Activated CD4-positive, alpha-beta T cell treated with anti-CD3 and anti-CD28 coated beads, Interleukin-2, amount 10 ng/mL, durations not matched to agents 24 days and 14 days (primary cell): ENCODE measurements around the gene LDLRAD4. TPM values are rescaled to one million over a fixed set of nuclear protein-coding genes. Genes with fewer than 3 reads are reported as not detected.

ENCODE experiments used
- DNase-seq: peaks from one replicate; pipeline ENCODE4 v3.0.0; 2022
- H3K27ac Mint-ChIP-seq: one replicate; pipeline ENCODE4 v1.8.0; 2022; ENCODE audit warnings: mild to moderate bottlenecking, mixed read lengths
- H3K27me3 Mint-ChIP-seq: one replicate; pipeline ENCODE4 v1.8.0; 2022; ENCODE audit warnings: mixed read lengths
- H3K36me3 Mint-ChIP-seq: one replicate; pipeline ENCODE4 v1.8.0; 2022; ENCODE audit warnings: low read depth, mild to moderate bottlenecking, mixed read lengths
- H3K4me1 Mint-ChIP-seq: one replicate; pipeline ENCODE4 v1.8.0; 2021; ENCODE audit warnings: mixed read lengths
- H3K4me3 Mint-ChIP-seq: one replicate; pipeline ENCODE4 v1.8.0; 2022; ENCODE audit warnings: mild to moderate bottlenecking, moderate library complexity, mixed read lengths
- H3K9me3 Mint-ChIP-seq: one replicate; pipeline ENCODE4 v1.8.0; 2021; ENCODE audit warnings: mixed read lengths
- intact Hi-C: fragments of 100-400 bp; cut with micrococcal nuclease; formaldehyde crosslinking; loops from one replicate; pipeline ENCODE4 v1.15.1; 2023
- total RNA-seq: library from RNA; stranded (reverse); gene quantifications from 2 replicates; pipeline ENCODE4 v1.2.3, GENCODE V29; 2022

Gene LDLRAD4
- total RNA-seq, 1 donor from 2014 or later, result 36.5 TPM

GRCh38 chr18:13376841-13377351 lies 158.3 kb downstream of the LDLRAD4 start:
- Mint-ChIP-seq H3K9me3 (no peaks in the 10 kb centered on the region), H3K27ac (peak overlapping the region; percentile 93), H3K4me1 (peaks cover 70% of the 10 kb centered on the region), H3K27me3 (no peaks in the 10 kb centered on the region), H3K36me3 (peaks cover 2% of the 10 kb centered on the region), H3K4me3 (peak overlapping the region; percentile 74)
- peak; percentile 92 for DNase-seq
- intact Hi-C loops, result loop anchor here (1.0 to 5.0 kb wide), 7 partner anchors 61 to 386 kb away; partner anchors contain the start of gene CEP192

- H3K36me3 Mint-ChIP-seq, result peaks cover 2% of the 10 kb centered on the region
- H3K27me3 Mint-ChIP-seq, result no peaks in the 10 kb centered on the region
- peak; percentile 83 for DNase-seq
- peak overlapping the region; percentile 74 for H3K4me3 Mint-ChIP-seq
- H3K4me1 Mint-ChIP-seq, result peaks cover 70% of the 10 kb centered on the region
- no peaks in the 10 kb centered on the region for H3K9me3 Mint-ChIP-seq
- peak overlapping the region; percentile 93 for H3K27ac Mint-ChIP-seq
- intact Hi-C loops, result loop anchor here (1.0 to 5.0 kb wide), 6 partner anchors 61 to 387 kb away; partner anchors contain the start of gene CEP192
Measured at GRCh38 chr18:13377496-13377895, 158.9 kb downstream of the LDLRAD4 start.

DNA sequence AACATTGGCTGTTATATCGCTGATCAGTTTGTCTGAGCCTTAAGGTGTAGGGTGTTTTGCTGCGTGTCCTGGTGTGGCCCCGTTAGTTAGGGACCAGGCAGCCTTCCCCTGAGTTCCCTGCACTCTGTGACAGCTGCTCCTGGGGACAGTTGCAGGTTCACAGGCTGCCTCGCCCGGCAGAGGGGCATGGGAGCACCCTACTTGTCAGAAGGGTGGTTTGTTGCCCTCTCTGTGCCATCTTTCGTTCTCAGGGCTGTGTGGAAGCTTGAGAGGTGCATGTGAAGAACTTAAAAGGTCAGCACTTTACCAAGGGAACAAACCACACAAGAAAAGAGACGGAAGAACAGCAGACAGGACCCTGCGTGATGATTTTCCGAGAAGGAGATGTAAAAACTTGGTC lies 159.6 kb downstream of the LDLRAD4 start:
- DNase-seq, result peak; percentile 68
- Mint-ChIP-seq H3K36me3 (peaks cover 6% of the 10 kb centered on the region), H3K9me3 (no peaks in the 10 kb centered on the region), H3K4me1 (peaks cover 74% of the 10 kb centered on the region), H3K4me3 (peak overlapping the region; percentile 74), H3K27ac (peak overlapping the region; percentile 93), H3K27me3 (no peaks in the 10 kb centered on the region)
- intact Hi-C loops, result loop anchor here (5.0 kb wide), 1 partner anchor 199 kb away; no protein-coding TSS in a partner anchor

DNA sequence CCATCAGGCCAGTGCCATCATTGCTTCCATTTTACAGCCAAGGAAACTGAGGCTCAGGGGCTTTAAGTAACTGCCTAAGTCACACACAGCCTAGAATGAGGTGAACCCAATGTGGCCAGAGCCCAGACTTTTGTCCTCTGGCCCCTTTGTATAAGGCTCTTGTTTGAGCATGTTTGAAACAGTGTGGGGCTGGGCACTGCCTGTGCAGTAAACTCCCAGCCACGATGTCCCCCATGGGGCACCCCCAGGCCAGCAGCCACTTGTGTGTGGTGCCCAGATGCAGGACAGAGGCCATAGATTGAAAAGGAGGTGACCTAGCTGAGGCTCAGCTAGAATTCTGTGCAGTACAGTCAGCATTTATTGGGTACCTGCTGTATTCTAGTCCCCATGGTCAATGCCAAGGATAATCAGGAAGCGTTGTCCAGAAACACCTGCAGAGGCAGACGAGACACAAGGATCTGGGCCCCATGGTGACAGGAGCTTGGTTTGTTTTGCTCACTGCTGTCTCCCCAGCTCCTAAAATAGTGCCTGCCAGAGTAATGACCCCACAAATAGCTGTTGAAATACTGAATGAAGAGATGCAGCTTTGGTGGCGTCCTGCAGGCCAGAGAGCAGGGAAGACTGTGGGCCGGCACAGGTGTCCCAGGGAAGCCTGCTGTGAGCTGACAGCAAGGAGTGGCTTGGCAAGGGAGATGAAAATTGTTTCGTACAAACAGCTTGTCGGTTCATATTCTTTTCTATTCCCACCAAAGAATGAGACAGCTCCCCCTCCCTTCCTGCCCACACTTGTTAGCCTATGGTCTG lies 160.7 kb downstream of the LDLRAD4 start:
- H3K27ac Mint-ChIP-seq, result peak overlapping the region; percentile 93
- H3K4me3 Mint-ChIP-seq, result peak overlapping the region; percentile 74
- intact Hi-C loops, result loop anchor here (5.0 kb wide), 1 partner anchor 198 kb away; no protein-coding TSS in a partner anchor
- H3K27me3 Mint-ChIP-seq, result no peaks in the 10 kb centered on the region
- no peak for DNase-seq
- H3K9me3 Mint-ChIP-seq, result no peaks in the 10 kb centered on the region
- peaks cover 6% of the 10 kb centered on the region for H3K36me3 Mint-ChIP-seq
- peaks cover 72% of the 10 kb centered on the region for H3K4me1 Mint-ChIP-seq

GRCh38 chr18:13379930-13380690 lies 161.6 kb downstream of the LDLRAD4 start:
- intact Hi-C loops, result loop anchor here (5.0 kb wide), 2 partner anchors 122 to 197 kb away; no protein-coding TSS in a partner anchor
- Mint-ChIP-seq H3K4me1 (peaks cover 69% of the 10 kb centered on the region), H3K4me3 (no peak overlapping the region), H3K36me3 (peaks cover 6% of the 10 kb centered on the region), H3K27me3 (no peaks in the 10 kb centered on the region), H3K27ac (peak overlapping the region; percentile 20), H3K9me3 (peaks cover 3% of the 10 kb centered on the region)
- no peak for DNase-seq

DNA sequence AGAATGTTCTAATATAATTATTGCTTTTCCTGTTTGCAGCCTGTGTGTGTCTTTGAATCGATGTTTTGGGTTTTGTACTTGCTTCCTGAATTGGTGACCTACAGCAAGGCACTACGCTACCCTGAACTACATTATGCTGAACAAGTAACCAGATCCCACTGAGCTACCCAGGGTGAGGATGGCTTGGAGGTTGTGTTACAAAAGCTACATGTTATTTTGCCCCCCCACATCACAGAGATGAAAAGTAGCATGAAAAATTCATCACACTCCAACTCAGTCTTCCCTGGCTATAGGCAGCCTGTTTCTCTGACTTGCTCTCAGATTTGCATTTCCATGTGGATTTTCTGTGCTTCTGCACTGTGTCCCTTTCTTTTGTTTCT lies 162.1 kb downstream of the LDLRAD4 start:
- Mint-ChIP-seq H3K9me3 (peaks cover 3% of the 10 kb centered on the region), H3K4me1 (peaks cover 63% of the 10 kb centered on the region), H3K4me3 (no peak overlapping the region), H3K36me3 (peaks cover 6% of the 10 kb centered on the region), H3K27ac (no peak overlapping the region), H3K27me3 (no peaks in the 10 kb centered on the region)
- no peak for DNase-seq
- intact Hi-C loops, result loop anchor here (5.0 kb wide), 1 partner anchor 122 kb away; no protein-coding TSS in a partner anchor

- peak overlapping the region; percentile 96 for H3K27ac Mint-ChIP-seq
- H3K36me3 Mint-ChIP-seq, result peaks cover 6% of the 10 kb centered on the region
- H3K4me3 Mint-ChIP-seq, result peak overlapping the region; percentile 72
- intact Hi-C loops, result loop anchor here (5.0 kb wide), 1 partner anchor 121 kb away; no protein-coding TSS in a partner anchor
- peaks cover 56% of the 10 kb centered on the region for H3K4me1 Mint-ChIP-seq
- no peak for DNase-seq
- H3K9me3 Mint-ChIP-seq, result peaks cover 3% of the 10 kb centered on the region
- H3K27me3 Mint-ChIP-seq, result no peaks in the 10 kb centered on the region
Measured at GRCh38 chr18:13381331-13381730, 162.8 kb downstream of the LDLRAD4 start.

DNA sequence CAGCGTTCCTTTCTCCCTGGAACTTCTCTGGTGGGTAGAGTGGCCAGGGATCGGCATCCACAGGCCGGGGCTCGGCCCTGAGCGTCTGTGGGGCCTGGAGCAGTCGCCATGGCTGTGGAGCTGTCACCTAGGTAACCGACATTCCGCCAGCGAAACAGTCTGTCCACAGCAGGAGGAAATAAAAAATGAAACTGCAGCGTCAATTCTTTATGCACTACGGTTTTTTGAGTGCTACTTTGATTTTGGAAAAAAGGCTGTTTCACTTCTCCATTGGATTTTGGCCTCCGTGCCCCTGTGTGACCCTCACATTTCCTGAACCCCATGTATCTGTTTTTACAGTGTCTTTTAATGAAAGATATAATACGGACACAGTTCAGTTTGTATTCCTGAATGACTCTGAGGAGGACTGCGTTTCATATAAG lies 163.4 kb downstream of the LDLRAD4 start:
- Mint-ChIP-seq H3K9me3 (peaks cover 3% of the 10 kb centered on the region), H3K4me1 (peaks cover 52% of the 10 kb centered on the region), H3K4me3 (peak overlapping the region; percentile 72), H3K27me3 (no peaks in the 10 kb centered on the region), H3K36me3 (peaks cover 6% of the 10 kb centered on the region), H3K27ac (peak overlapping the region; percentile 96)
- DNase-seq, result peak; percentile 87
- intact Hi-C loops, result loop anchor here (1.0 to 5.0 kb wide), 3 partner anchors 56 to 166 kb away; no protein-coding TSS in a partner anchor

DNA sequence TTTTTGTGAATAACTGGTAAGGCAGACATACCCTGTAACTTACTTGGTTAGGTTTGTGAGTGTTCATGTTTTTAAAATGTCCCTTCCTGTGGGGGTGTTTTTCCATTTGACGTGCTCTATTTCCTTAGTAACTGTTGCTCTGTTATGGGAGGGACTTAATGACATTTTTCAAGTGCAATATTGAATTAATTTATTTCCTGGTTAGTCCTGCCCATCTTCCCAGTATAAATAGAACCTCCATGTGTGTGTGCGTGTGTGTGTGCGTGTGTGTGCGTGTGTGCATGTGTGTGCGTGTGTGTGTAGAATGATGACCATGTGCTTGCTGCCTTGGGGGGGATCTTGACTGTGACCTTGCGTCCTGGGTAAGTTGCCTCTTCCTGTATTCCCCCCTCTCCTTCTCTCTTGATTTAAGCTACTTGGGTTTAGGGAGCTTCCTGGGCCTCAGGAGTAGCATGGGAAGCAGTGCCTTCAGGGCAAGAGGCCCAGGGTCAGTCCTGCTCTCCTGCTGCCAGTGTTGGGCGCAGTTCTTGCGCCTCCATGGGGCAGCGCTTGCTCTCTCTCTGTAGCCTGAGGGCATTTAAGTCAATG lies 163.9 kb downstream of the LDLRAD4 start:
- Mint-ChIP-seq H3K27me3 (no peaks in the 10 kb centered on the region), H3K4me3 (peak overlapping the region; percentile 72), H3K4me1 (peaks cover 47% of the 10 kb centered on the region), H3K9me3 (peaks cover 3% of the 10 kb centered on the region), H3K36me3 (peaks cover 6% of the 10 kb centered on the region), H3K27ac (peak overlapping the region; percentile 96)
- intact Hi-C loops, result loop anchor here (1.0 to 5.0 kb wide), 3 partner anchors 56 to 166 kb away; no protein-coding TSS in a partner anchor
- DNase-seq, result peak; percentile 82

DNA sequence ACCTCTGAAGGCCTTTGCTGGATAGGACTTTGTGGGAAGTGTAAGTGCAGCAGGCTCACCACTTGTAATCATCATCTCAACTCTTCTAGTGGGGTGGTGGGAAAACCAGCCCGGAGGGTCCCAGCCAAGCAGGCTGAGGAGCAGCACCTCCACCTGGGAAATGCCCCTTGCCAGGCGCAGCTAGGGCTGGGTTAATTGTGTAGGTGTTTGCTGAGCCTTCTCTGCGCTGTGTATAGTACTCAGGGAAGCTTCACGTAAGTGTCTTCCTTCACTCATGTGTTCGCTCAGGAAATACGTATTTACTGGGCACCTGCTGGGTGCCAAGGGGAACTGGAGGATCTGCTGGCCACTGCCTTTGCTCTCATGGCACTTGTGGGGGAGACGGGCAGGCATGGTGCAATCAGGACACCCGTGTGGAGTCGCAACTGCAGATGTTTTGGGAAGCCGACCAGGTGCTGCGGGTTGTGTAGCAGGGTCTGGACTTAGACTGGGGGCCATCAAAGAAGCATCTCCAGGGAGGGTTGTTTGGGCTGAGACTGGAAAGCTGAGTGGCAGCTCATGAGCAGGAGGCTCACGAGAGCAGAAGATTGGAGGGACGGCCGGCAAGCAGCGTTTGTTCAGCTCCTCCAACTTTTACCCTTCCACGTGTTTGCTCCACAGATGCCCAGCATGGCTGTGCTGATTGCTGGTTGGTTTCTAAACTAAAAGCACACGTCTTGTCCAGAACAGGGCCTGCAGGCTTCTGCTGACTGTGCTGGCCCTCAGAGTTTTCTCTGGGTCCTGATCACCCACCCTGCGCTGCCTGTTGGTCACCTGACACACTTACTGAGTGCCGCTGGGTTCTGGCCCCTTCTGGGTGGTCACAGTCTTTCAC lies 164.6 kb downstream of the LDLRAD4 start:
- Mint-ChIP-seq H3K27me3 (no peaks in the 10 kb centered on the region), H3K4me3 (peak overlapping the region; percentile 72), H3K4me1 (peaks cover 39% of the 10 kb centered on the region), H3K9me3 (peaks cover 3% of the 10 kb centered on the region), H3K27ac (peak overlapping the region; percentile 96), H3K36me3 (peaks cover 9% of the 10 kb centered on the region)
- intact Hi-C loops, result loop anchor here (1.0 to 5.0 kb wide), 3 partner anchors 55 to 167 kb away; no protein-coding TSS in a partner anchor
- DNase-seq, result no peak

- H3K4me3 Mint-ChIP-seq, result no peak overlapping the region
- intact Hi-C loops, result no loop called here
- no peak for DNase-seq
- H3K27ac Mint-ChIP-seq, result no peak overlapping the region
- H3K9me3 Mint-ChIP-seq, result peaks cover 3% of the 10 kb centered on the region
- H3K27me3 Mint-ChIP-seq, result no peaks in the 10 kb centered on the region
- peaks cover 12% of the 10 kb centered on the region for H3K4me1 Mint-ChIP-seq
- H3K36me3 Mint-ChIP-seq, result peaks cover 6% of the 10 kb centered on the region
Measured at GRCh38 chr18:13386891-13387801, 168.6 kb downstream of the LDLRAD4 start.
